Stomach (tissue), 9 donors: ENCODE data around the gene ARF1. TPM values are rescaled to one million over a fixed set of nuclear protein-coding genes. Genes with fewer than 3 reads are reported as not detected.

Source experiments
- DNase-seq, 2 donors: peaks; one replicate each; pipeline versions ENCODE4 v3.0.0 to v3.0.0-alpha.2; 2013 to 2019
- H3K27ac ChIP-seq, 5 donors: fragments of 200-600 bp in 4 of 5; sonication (generic) in 4 of 5; one replicate each; pipeline ENCODE4 v1.5.1; 2013 to 2019; ENCODE audit warnings: mild to moderate bottlenecking in 1 of 5, moderate library complexity in 1 of 5
- H3K27me3 ChIP-seq, 3 donors: fragments of 200-600 bp; sonication (generic); one replicate each; pipeline ENCODE4 v1.5.1; 2017 to 2019; ENCODE audit warnings: mixed run types in 1 of 3
- H3K36me3 ChIP-seq, 4 donors: fragments of 200-600 bp; sonication (generic); 1 replicate in 3 of 4; 2 replicates in 1 of 4; pipeline ENCODE4 v1.5.1; 2016 to 2019
- H3K4me1 ChIP-seq, 4 donors: fragments of 200-600 bp; sonication (generic); one replicate each; pipeline ENCODE4 v1.5.1; 2016 to 2019
- H3K4me3 ChIP-seq, 4 donors: fragments of 200-600 bp; sonication (generic) in 3 of 4; one replicate each; pipeline ENCODE4 v1.5.1; 2016 to 2019; ENCODE audit warnings: mild to moderate bottlenecking in 1 of 4
- H3K9me3 ChIP-seq, 4 donors: fragments of 200-600 bp; sonication (generic); one replicate each; pipeline ENCODE4 v1.5.1; 2016 to 2019
- EP300 ChIP-seq: sonication (generic); formaldehyde crosslinking; IDR thresholded peaks from one replicate; pipeline ENCODE4 v1.6.1; 2017; ENCODE audit warnings: antibody characterized with exemption
- POLR2A ChIP-seq, 4 donors: fragments of 450-650 bp; IDR thresholded peaks; one replicate each; pipeline ENCODE4 v1.6.1; 2016; ENCODE audit warnings: antibody characterized with exemption in 4 of 4, control low read depth in 2 of 4, mild to moderate bottlenecking in 1 of 4, moderate library complexity in 1 of 4
- POLR2AphosphoS5 ChIP-seq, 3 donors: sonication (generic); formaldehyde crosslinking; IDR thresholded peaks; one replicate each; pipeline ENCODE4 v1.6.1; 2016; ENCODE audit warnings: antibody characterized with exemption in 3 of 3
- WGBS, 5 donors: extraction: QIAGEN DNeasy Blood & Tissue Kit in 3 of 5; methylation state at CpG; one replicate each; pipeline versions ENCODE4 v1.1.5 to v1.1.7; 2013 to 2018; 5-methylcytosine and 5-hydroxymethylcytosine counted together
- intact Hi-C: fragments of 100-400 bp; cut with DNase I; formaldehyde crosslinking; loops from one replicate; pipeline ENCODE4 v1.15.1; 2023; ENCODE audit warnings: low total_unique reads
- polyA plus RNA-seq, 3 donors: library from polyadenylated mRNA; stranded (reverse); fragments of 200-250 nt; gene quantifications; one replicate each; pipeline ENCODE4 v1.2.3, GENCODE V29; 2013
- total RNA-seq, 5 donors: library from RNA; depleted of rRNA; stranded (reverse); fragments of >200 nt; gene quantifications; one replicate each; pipeline versions ENCODE4 v1.1.0 to v1.2.3, GENCODE V29; 2014 to 2016
- TF ChIP-seq, protein P1 (sequence below), 7 experiments: fragments of 450-650 bp in 4 of 7; fragments of 200-600 bp in 3 of 7; sonication (generic) in 3 of 7; IDR thresholded peaks; one replicate each; pipeline ENCODE4 v1.5.1; 2016 to 2019; ENCODE audit warnings: antibody characterized with exemption in 7 of 7, control low read depth in 2 of 7, mild to moderate bottlenecking in 1 of 7
- donor health status: healthy with polysubstance abuse.
- donor health status: Bipolar disorder and iron deficiency.
- donor health status: healthy.

ARF1 gene
- total and polyA plus RNA-seq, 8 donors = 111 to 310 (median 200) TPM

DNA sequence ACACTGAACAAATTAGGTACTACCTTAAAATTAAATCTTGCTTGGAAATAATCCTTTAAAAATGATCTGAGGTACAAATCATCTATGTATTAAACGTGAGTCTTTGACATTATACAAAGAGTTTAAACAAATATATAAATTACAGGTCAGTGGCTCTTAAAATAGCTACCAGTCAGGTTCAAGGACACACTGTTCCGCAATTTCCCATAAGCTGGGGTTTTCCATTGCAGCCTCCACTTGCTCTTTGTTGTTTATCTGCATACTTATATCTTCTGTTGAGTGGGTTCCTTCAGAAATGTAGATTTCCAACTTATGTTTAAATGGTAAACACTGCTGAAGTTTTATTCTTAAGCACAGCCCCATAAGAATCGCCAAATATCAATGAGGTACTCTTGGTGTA is 32.3 kb downstream of the ARF1 start:
- H3K4me1 ChIP-seq = peaks cover 7 to 14% (median 9%) of the 10 kb centered on the region in 4 donors
- no peaks in the 10 kb centered on the region for H3K36me3 ChIP-seq
- H3K9me3 ChIP-seq = no peaks in the 10 kb centered on the region
- DNase-seq = no peak
- no peaks in the 10 kb centered on the region for H3K27me3 ChIP-seq
- H3K4me3 ChIP-seq = no peak overlapping the region
- no peak overlapping the region for H3K27ac ChIP-seq
- TF ChIP-seq, protein P1, sequence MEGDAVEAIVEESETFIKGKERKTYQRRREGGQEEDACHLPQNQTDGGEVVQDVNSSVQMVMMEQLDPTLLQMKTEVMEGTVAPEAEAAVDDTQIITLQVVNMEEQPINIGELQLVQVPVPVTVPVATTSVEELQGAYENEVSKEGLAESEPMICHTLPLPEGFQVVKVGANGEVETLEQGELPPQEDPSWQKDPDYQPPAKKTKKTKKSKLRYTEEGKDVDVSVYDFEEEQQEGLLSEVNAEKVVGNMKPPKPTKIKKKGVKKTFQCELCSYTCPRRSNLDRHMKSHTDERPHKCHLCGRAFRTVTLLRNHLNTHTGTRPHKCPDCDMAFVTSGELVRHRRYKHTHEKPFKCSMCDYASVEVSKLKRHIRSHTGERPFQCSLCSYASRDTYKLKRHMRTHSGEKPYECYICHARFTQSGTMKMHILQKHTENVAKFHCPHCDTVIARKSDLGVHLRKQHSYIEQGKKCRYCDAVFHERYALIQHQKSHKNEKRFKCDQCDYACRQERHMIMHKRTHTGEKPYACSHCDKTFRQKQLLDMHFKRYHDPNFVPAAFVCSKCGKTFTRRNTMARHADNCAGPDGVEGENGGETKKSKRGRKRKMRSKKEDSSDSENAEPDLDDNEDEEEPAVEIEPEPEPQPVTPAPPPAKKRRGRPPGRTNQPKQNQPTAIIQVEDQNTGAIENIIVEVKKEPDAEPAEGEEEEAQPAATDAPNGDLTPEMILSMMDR (IDR thresholded peaks at IDR 0.05) = no peak
- TF ChIP-seq EP300 (no peak), POLR2A (IDR thresholded peaks at IDR 0.05) (no peak), POLR2AphosphoS5 (IDR thresholded peaks at IDR 0.05) (no peak)
- 50 to 65% (median 59%) methylated on average over 3 of the region's 3 CpGs for WGBS, 5 donors
- intact Hi-C loops = no loop called here

DNA sequence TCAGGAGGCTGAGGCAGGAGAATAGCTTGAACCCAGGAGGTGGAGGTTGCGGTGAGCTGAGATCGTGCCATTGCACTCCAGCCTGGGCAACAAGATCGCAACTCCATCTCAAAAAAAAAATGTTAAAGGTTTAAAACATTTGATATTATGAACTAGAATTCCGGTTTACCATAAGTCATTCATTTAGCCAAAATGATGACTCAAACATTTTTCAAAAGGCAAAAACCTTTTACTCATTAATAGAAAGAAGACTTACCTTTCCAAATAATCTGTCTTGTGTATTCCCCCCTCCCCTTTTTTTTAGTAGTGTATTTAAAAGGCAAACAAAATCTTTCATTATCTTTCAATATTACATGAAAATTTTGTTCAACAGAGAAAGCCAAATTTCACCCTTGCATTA is 34.8 kb downstream of the ARF1 start:
- DNase-seq = no peak
- Histone ChIP-seq H3K9me3 (no peaks in the 10 kb centered on the region), H3K27ac (no peak overlapping the region), H3K36me3 (no peaks in the 10 kb centered on the region), H3K4me1 (no peaks in the 10 kb centered on the region), H3K27me3 (no peaks in the 10 kb centered on the region), H3K4me3 (no peak overlapping the region)
- TF ChIP-seq POLR2A (IDR thresholded peaks at IDR 0.05) (no peak), POLR2AphosphoS5 (IDR thresholded peaks at IDR 0.05) (no peak), EP300 (no peak)
- TF ChIP-seq, protein P1 (IDR thresholded peaks at IDR 0.05) = no peak
- WGBS, 5 donors = 94 to 99% (median 99%) methylated on average over 4 of the region's 4 CpGs
- intact Hi-C loops = no loop called here

DNA sequence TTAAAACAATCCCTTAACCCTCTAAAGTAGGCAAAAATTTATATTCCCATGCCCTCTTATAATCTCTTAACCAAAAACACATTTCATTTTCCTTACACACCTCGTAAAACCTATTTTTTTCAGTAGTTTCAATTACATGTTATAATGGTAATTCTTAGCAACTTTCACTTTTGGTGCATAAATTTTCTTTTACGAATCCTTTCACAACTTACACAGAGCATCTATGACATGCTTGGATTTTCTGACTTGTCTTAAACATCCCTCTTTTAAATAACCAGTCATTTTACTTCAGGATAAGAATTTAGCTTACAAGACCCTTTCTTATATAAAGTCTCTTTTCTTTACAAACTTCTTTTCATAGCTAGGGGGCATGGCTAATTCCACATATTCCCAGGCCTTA is 35.5 kb downstream of the ARF1 start:
- no peak overlapping the region for H3K27ac ChIP-seq
- no peaks in the 10 kb centered on the region for H3K9me3 ChIP-seq
- no peak overlapping the region for H3K4me3 ChIP-seq
- DNase-seq = no peak
- intact Hi-C loops = no loop called here
- H3K36me3 ChIP-seq = no peaks in the 10 kb centered on the region
- TF ChIP-seq POLR2AphosphoS5 (IDR thresholded peaks at IDR 0.05) (no peak), EP300 (no peak), POLR2A (IDR thresholded peaks at IDR 0.05) (no peak)
- TF ChIP-seq, protein P1 (IDR thresholded peaks at IDR 0.05) = no peak
- 78 to 84% (median 81%) methylated on average over 2 of the region's 2 CpGs for WGBS, 5 donors
- H3K4me1 ChIP-seq = no peaks in the 10 kb centered on the region
- H3K27me3 ChIP-seq = no peaks in the 10 kb centered on the region

DNA sequence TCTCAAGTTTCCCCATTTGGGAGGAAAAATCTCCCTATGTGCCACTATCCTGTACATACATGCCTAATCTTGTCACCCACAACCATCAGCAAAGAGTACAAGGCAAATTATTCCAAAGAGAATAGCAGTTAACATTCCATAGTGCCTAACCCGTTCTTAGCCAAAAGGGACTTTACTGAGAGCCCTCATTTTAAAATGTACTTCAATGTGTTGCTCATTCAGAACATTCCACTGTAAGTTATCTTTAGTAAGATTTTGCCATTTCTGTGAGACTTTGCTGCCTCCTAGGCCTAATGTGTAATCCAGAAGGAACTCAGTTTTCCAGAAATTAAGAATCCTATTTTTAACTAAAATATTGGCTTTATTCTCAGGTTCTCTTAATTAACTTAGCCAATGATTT is 37.8 kb downstream of the ARF1 start:
- intact Hi-C loops = no loop called here
- WGBS, 5 donors = 67 to 82% (median 74%) methylated on average over 1 of the region's 1 CpG

More for the DNA sequence above, 37.8 kb downstream of the ARF1 start:
- no peak for TF ChIP-seq EP300
- TF ChIP-seq POLR2A (IDR thresholded peaks at IDR 0.05) = no peak
- TF ChIP-seq, protein P1 (IDR thresholded peaks at IDR 0.05) = no peak
- no peak for TF ChIP-seq POLR2AphosphoS5 (IDR thresholded peaks at IDR 0.05)
- H3K36me3 ChIP-seq = no peaks in the 10 kb centered on the region
- H3K27me3 ChIP-seq = no peaks in the 10 kb centered on the region
- no peak for DNase-seq
- H3K27ac ChIP-seq = no peak overlapping the region
- no peaks in the 10 kb centered on the region for H3K9me3 ChIP-seq
- H3K4me1 ChIP-seq = no peaks in the 10 kb centered on the region
- H3K4me3 ChIP-seq = no peak overlapping the region
